Gastroesophageal sphincter (tissue), 4 donors: ENCODE results near the gene OPTC. TPM values are rescaled to one million over a fixed set of nuclear protein-coding genes. Genes with fewer than 3 reads are reported as not detected.

Experiments used
- ATAC-seq: fragments of 150-250 bp; one replicate; pipeline ENCODE4 v1.9.1; 2016; ENCODE audit warnings: mild to moderate bottlenecking, moderate library complexity
- H3K27ac ChIP-seq, 4 donors: fragments of 200-600 bp; sonication (generic) in 3 of 4; 1 replicate in 3 of 4; 2 replicates in 1 of 4; pipeline ENCODE4 v1.5.1; 2016 to 2019
- H3K27me3 ChIP-seq: fragments of 200-600 bp; sonication (generic); one replicate; pipeline ENCODE4 v1.5.1; 2019
- H3K36me3 ChIP-seq, 2 donors: fragments of 200-600 bp; sonication (generic); one replicate each; pipeline ENCODE4 v1.5.1; 2019; ENCODE audit warnings: control low read depth in 1 of 2
- H3K4me1 ChIP-seq, 3 donors: fragments of 200-600 bp; sonication (generic); 1 replicate in 2 of 3; 2 replicates in 1 of 3; pipeline ENCODE4 v1.5.1; 2016 to 2019; ENCODE audit warnings: control low read depth in 2 of 3
- H3K4me3 ChIP-seq, 2 donors: fragments of 200-600 bp; sonication (generic); one replicate each; pipeline ENCODE4 v1.5.1; 2019; ENCODE audit warnings: mild to moderate bottlenecking in 1 of 2, moderate library complexity in 1 of 2
- H3K9me3 ChIP-seq, 3 donors: fragments of 200-600 bp; sonication (generic); one replicate each; pipeline ENCODE4 v1.5.1; 2017 to 2019; ENCODE audit warnings: control low read depth in 2 of 3
- EP300 ChIP-seq: sonication (generic); formaldehyde crosslinking; IDR thresholded peaks from one replicate; pipeline ENCODE4 v1.6.1; 2017; ENCODE audit warnings: antibody characterized with exemption, mild to moderate bottlenecking
- POLR2A ChIP-seq, 2 donors: fragments of 450-650 bp; IDR thresholded peaks; one replicate each; pipeline ENCODE4 v1.6.1; 2017; ENCODE audit warnings: antibody characterized with exemption in 2 of 2, mild to moderate bottlenecking in 2 of 2, moderate library complexity in 1 of 2
- POLR2AphosphoS5 ChIP-seq: sonication (generic); formaldehyde crosslinking; IDR thresholded peaks from one replicate; pipeline ENCODE4 v1.6.1; 2017; ENCODE audit warnings: antibody characterized with exemption
- WGBS, 2 donors: methylation state at CpG; one replicate each; pipeline ENCODE4 v1.1.5; 2018; ENCODE audit warnings: low coverage in 1 of 2; 5-methylcytosine and 5-hydroxymethylcytosine counted together
- total RNA-seq, 4 donors: library from RNA; depleted of rRNA; stranded (reverse); fragments of >200 nt; gene quantifications; one replicate each; pipeline ENCODE4 v1.1.0, GENCODE V29; 2016
- TF ChIP-seq, protein P1 (sequence below), 4 experiments: fragments of 200-600 bp in 2 of 4; fragments of 450-650 bp in 2 of 4; sonication (generic) in 1 of 4; IDR thresholded peaks; one replicate each; pipeline ENCODE4 v1.5.1; 2017 to 2019; ENCODE audit warnings: antibody characterized with exemption in 4 of 4, mild to moderate bottlenecking in 2 of 4, moderate library complexity in 2 of 4

Gene OPTC
- total RNA-seq, 4 donors from 2014 or later = not detected

DNA sequence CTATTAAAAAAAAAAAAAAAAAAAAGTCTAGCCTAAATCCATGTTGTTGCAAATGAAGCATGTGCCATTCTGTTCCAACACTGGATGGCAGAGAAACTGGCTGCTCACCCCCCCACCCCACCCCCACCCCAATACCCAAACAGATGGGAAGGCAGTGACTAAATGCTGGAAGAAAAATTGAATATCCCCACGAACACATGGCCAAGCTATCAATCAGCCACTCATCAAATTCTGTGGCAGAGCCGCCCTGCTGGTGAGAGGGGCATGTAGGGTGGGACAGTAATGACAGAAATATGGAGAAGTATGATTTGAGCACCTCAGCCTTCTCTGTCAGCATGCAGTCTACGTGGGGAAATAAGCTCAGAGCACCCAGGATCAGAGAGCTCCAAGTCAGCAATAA is 34.1 kb downstream of the OPTC start:
- Histone ChIP-seq H3K4me3 (no peak overlapping the region), H3K27me3 (no peaks in the 10 kb centered on the region), H3K27ac (peak overlapping the region in 1 of 4 donors; percentile 58), H3K36me3 (no peaks in the 10 kb centered on the region), H3K4me1 (peaks cover 0 to 41% (median 6%) of the 10 kb centered on the region in 3 donors), H3K9me3 (no peaks in the 10 kb centered on the region)
- 87 to 100% methylated on average over 2 to 3 of the region's 3 CpGs for WGBS, 2 donors
- no peak for ATAC-seq
- TF ChIP-seq POLR2AphosphoS5 (no peak), POLR2A (IDR thresholded peaks at IDR 0.05) (no peak), EP300 (no peak)
- TF ChIP-seq, protein P1, sequence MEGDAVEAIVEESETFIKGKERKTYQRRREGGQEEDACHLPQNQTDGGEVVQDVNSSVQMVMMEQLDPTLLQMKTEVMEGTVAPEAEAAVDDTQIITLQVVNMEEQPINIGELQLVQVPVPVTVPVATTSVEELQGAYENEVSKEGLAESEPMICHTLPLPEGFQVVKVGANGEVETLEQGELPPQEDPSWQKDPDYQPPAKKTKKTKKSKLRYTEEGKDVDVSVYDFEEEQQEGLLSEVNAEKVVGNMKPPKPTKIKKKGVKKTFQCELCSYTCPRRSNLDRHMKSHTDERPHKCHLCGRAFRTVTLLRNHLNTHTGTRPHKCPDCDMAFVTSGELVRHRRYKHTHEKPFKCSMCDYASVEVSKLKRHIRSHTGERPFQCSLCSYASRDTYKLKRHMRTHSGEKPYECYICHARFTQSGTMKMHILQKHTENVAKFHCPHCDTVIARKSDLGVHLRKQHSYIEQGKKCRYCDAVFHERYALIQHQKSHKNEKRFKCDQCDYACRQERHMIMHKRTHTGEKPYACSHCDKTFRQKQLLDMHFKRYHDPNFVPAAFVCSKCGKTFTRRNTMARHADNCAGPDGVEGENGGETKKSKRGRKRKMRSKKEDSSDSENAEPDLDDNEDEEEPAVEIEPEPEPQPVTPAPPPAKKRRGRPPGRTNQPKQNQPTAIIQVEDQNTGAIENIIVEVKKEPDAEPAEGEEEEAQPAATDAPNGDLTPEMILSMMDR (IDR thresholded peaks at IDR 0.05) = no peak

DNA sequence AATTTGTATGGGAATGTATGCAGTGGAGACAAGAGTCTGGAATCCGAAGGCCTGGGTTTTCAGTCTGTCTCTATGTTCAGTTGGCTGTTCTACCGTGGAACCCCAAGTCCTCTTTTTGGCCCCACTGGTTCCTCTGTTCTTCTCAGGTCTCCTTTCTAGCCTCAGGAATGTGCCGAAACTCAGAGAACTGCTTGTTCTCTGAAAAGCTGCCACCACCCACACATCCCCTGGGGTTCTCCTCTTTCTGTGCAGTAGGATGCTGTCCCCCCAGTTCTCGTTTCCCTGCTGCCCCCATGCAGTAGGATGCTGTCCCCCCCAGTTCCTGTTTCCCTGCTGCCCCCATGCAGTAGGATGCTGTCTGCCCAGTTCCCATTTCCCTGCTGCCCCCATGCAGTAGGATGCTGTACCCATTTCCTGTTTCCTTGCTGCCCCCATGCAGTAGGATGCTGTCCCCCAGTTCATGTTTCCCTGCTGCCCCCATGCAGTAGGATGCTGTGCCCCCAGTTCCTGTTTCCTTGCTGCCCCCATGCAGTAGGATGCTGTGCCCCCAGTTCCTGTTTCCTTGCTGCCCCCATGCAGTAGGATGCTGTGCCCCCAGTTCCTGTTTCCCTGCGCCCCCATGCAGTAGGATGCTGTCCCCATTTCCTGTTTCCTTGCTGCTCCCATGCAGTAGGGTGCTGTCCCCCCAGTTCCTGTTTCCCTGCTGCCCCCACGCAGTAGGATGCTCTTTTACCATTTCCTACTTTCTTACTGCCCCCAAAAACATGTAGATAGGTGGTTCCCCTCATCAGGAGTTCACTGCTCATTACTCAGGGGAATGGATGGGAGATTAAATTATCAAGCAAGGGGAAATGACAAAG is 35.3 kb downstream of the OPTC start:
- Histone ChIP-seq H3K4me1 (peaks cover 2 to 39% (median 8%) of the 10 kb centered on the region in 3 donors), H3K9me3 (no peaks in the 10 kb centered on the region), H3K27ac (peak overlapping the region in 1 of 4 donors; percentile 54), H3K27me3 (no peaks in the 10 kb centered on the region), H3K4me3 (no peak overlapping the region), H3K36me3 (no peaks in the 10 kb centered on the region)
- TF ChIP-seq, protein P1 (IDR thresholded peaks at IDR 0.05) = no peak
- TF ChIP-seq EP300 = no peak
- TF ChIP-seq POLR2AphosphoS5 = no peak
- no peak for TF ChIP-seq POLR2A (IDR thresholded peaks at IDR 0.05)
- WGBS, 2 donors = 61 to 80% methylated on average over 2 to 5 of the region's 6 CpGs
- ATAC-seq = no peak

DNA sequence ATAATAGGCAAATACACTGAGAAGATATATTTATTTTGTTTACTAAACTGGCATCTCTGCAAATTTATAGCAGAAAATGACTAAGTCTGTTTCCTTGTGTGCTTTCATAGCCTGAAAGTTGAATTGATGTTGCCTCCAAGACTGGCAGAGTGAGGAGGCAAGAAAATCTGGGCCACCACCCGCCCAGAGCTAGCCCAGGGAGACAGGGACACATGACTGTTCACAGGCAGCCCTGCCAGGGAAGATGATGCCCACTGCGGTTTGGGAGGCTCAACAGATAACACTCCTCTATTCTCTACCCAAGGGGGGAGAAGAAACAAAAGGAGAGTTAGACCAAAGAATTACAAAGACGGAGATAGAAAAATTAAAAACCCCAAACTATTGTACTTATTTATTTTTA is 37.1 kb downstream of the OPTC start:
- no peak for ATAC-seq
- TF ChIP-seq POLR2A (IDR thresholded peaks at IDR 0.05) = no peak
- TF ChIP-seq, protein P1 (IDR thresholded peaks at IDR 0.05) = no peak
- no peak for TF ChIP-seq POLR2AphosphoS5
- no peak for TF ChIP-seq EP300
- H3K36me3 ChIP-seq = no peaks in the 10 kb centered on the region
- no peak overlapping the region for H3K4me3 ChIP-seq
- no peak overlapping the region for H3K27ac ChIP-seq
- 94% methylated on average over 3 of the region's 3 CpGs; no CpG with 5 or more reads in 1 of the 2 donors for WGBS, 2 donors
- H3K27me3 ChIP-seq = no peaks in the 10 kb centered on the region
- H3K9me3 ChIP-seq = no peaks in the 10 kb centered on the region
- H3K4me1 ChIP-seq = peaks cover 2 to 33% (median 3%) of the 10 kb centered on the region in 3 donors

DNA sequence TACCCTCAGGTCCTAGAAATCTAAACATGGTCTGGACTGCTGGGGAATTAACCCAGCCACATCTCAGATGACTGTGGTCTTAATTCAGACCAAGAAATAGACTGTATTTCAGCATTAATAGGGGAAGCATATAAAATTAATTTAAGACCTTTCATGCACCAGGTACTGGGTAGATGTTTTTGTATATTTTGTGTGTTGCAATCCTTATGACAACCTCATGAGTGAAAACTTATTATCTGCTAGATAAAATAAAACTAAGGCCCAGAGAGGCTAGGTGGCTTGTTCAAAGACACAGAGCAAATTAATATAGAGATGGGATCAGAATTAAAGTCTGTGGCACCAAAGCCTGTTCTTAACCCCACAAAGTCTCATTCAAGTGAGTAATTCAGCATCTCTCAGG is 40.1 kb downstream of the OPTC start:
- no peak overlapping the region for H3K4me3 ChIP-seq
- peak overlapping the region; percentile 44 to 80 (median 74) for H3K27ac ChIP-seq
- no peak for ATAC-seq
- H3K36me3 ChIP-seq = no peaks in the 10 kb centered on the region
- H3K9me3 ChIP-seq = no peaks in the 10 kb centered on the region
- no peaks in the 10 kb centered on the region for H3K27me3 ChIP-seq
- TF ChIP-seq POLR2A (IDR thresholded peaks at IDR 0.05) (no peak), EP300 (no peak), POLR2AphosphoS5 (no peak)
- TF ChIP-seq, protein P1 (IDR thresholded peaks at IDR 0.05) = no peak
- peaks cover 2 to 34% (median 3%) of the 10 kb centered on the region in 3 donors for H3K4me1 ChIP-seq

DNA sequence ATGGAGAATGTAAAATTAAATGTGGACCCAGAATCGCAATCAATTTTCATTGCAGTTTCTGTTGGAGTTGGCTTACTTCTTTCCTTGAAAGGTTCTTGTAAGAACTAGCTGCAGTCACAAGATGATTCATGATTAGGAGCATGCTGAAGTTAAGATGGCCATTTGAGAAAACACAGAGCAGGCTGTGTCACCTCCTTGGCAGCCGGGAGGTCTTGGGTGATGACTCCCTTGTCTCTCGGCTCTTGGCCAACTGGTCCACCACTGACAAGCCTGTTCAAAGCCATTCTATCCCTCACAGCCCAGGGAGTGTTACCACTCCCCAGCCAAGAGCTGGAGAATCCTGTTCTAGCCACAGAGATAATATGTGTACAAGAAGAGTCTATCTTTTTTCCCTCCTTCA is 40.6 kb downstream of the OPTC start:
- H3K4me3 ChIP-seq = no peak overlapping the region
- H3K36me3 ChIP-seq = no peaks in the 10 kb centered on the region
- peak overlapping the region; percentile 59 to 80 (median 74) for H3K27ac ChIP-seq
- WGBS, 2 donors = 25% methylated on average over 2 of the region's 3 CpGs; no CpG with 5 or more reads in 1 of the 2 donors
- H3K4me1 ChIP-seq = peaks cover 2 to 34% (median 3%) of the 10 kb centered on the region in 3 donors
- no peaks in the 10 kb centered on the region for H3K9me3 ChIP-seq
- TF ChIP-seq POLR2A (IDR thresholded peaks at IDR 0.05) (no peak), POLR2AphosphoS5 (peak; percentile 99)
- ATAC-seq = peak; percentile 85
- no peaks in the 10 kb centered on the region for H3K27me3 ChIP-seq
